H1 (cell line): ENCODE measurements around the gene TNNT3. TPM values are rescaled to one million over a fixed set of nuclear protein-coding genes. Genes with fewer than 3 reads are reported as not detected.

Experiments used
- CTCF ChIA-PET: fragments of 300-600 bp; sonication (Branson Sonifier 250); formaldehyde crosslinking; loops from one replicate; lab custom pipeline; 2021; ENCODE audit not compliant: partially characterized antibody; lab: Charles Lee
- POLR2A ChIA-PET: fragments of 300-600 bp; sonication (Branson Sonifier 250); formaldehyde crosslinking; loops from one replicate; lab custom pipeline; 2021; ENCODE audit warnings: inconsistent platforms; ENCODE audit not compliant: partially characterized antibody; lab: Charles Lee
- DNase-seq, 2 experiments: peaks; one replicate each; pipeline versions ENCODE4 v3.0.0 to v3.0.0-alpha.2; 2010 to 2022; ENCODE audit warnings: low spot score in 2 of 2, low read depth in 1 of 2, mixed read lengths in 1 of 2
- FAIRE-seq: peaks from 2 replicates; lab custom pipeline; 2011; peaks lifted over from hg19 to GRCh38; lab: Jason Lieb, UNC
- H2AFZ ChIP-seq: 2 replicates; pipeline ENCODE4 v1.8.1; 2012; ENCODE audit warnings: low read length, inconsistent platforms
- H2AK5ac ChIP-seq: 2 replicates; pipeline ENCODE4 v1.6.1; 2013; ENCODE audit warnings: low read depth, low read length
- H2BK120ac ChIP-seq: replicated peaks from 2 replicates; pipeline ENCODE3; 2013; ENCODE audit warnings: low read depth, low read length, inconsistent platforms
- H2BK12ac ChIP-seq: 2 replicates; pipeline ENCODE4 v1.6.1; 2013; ENCODE audit warnings: low read depth, low read length
- H2BK15ac ChIP-seq: 2 replicates; pipeline ENCODE4 v1.6.1; 2013; ENCODE audit warnings: low read length
- H2BK20ac ChIP-seq: 2 replicates; pipeline ENCODE4 v1.6.1; 2013; ENCODE audit warnings: low read length
- H2BK5ac ChIP-seq: 2 replicates; pipeline ENCODE4 v1.6.1; 2013; ENCODE audit warnings: low read depth, low read length
- H3K14ac ChIP-seq: 2 replicates; pipeline ENCODE4 v1.6.1; 2013; ENCODE audit warnings: inconsistent platforms; ENCODE audit not compliant: insufficient read length
- H3K18ac ChIP-seq: 2 replicates; pipeline ENCODE4 v1.6.1; 2013; ENCODE audit warnings: low read length; ENCODE audit errors: extremely low read depth
- H3K23ac ChIP-seq: 2 replicates; pipeline ENCODE4 v1.6.1; 2013; ENCODE audit warnings: inconsistent platforms; ENCODE audit not compliant: insufficient read length
- H3K23me2 ChIP-seq: 2 replicates; pipeline ENCODE4 v1.6.1; 2013; ENCODE audit warnings: low read depth, low read length
- H3K27ac ChIP-seq: 2 replicates; pipeline ENCODE4 v1.6.1; 2011; ENCODE audit warnings: low read depth, low read length, inconsistent platforms
- H3K27me3 ChIP-seq, 4 experiments: replicated peaks in 1 of 4; 1 replicate in 1 of 4; 2 replicates in 3 of 4; pipeline versions ENCODE4 v1.6.1 to v1.8.1; 2011 to 2013; ENCODE audit warnings: low read length in 3 of 4, mild to moderate bottlenecking in 3 of 4, inconsistent platforms in 2 of 4, mixed read lengths in 2 of 4, moderate library complexity in 1 of 4; ENCODE audit not compliant: control insufficient read depth in 3 of 4, insufficient read depth in 3 of 4; ENCODE audit errors: extremely low read depth in 1 of 4
- H3K36me3 ChIP-seq, 4 experiments: 2 replicates each; pipeline versions ENCODE4 v1.6.1 to v1.8.1; 2011 to 2013; ENCODE audit warnings: mild to moderate bottlenecking in 4 of 4, low read length in 3 of 4, moderate library complexity in 2 of 4, control low read depth in 1 of 4, inconsistent platforms in 1 of 4; ENCODE audit not compliant: insufficient read depth in 4 of 4, control insufficient read depth in 2 of 4
- H3K4ac ChIP-seq: replicated peaks from 2 replicates; pipeline ENCODE3; 2013; ENCODE audit warnings: low read length, low read depth, mixed read lengths, inconsistent platforms; ENCODE audit not compliant: insufficient read length
- H3K4me1 ChIP-seq, 4 experiments: replicated peaks in 1 of 4; 1 replicate in 1 of 4; 2 replicates in 3 of 4; pipeline versions ENCODE4 v1.6.1 to v1.8.1; 2011 to 2013; ENCODE audit warnings: low read length in 3 of 4, inconsistent platforms in 2 of 4, mixed read lengths in 1 of 4; ENCODE audit not compliant: insufficient read depth in 4 of 4, control insufficient read depth in 3 of 4
- H3K4me2 ChIP-seq, 2 experiments: 2 replicates each; pipeline versions ENCODE4 v1.6.1 to v1.8.1; 2011 to 2013; ENCODE audit warnings: low read depth in 2 of 2, low read length in 2 of 2, control low read depth in 1 of 2, inconsistent platforms in 1 of 2, mild to moderate bottlenecking in 1 of 2; ENCODE audit not compliant: insufficient read depth in 1 of 2
- H3K4me3 ChIP-seq, 4 experiments: fragments of 200-600, 300-600 bp in 1 of 4; sonication (generic), shearing (Covaris generic), sonication (Bioruptor Twin) in 1 of 4; 2 replicates each; pipeline versions ENCODE4 v1.5.1 to v1.8.1; 2011 to 2016; ENCODE audit warnings: low read length in 4 of 4, low read depth in 3 of 4, control low read depth in 2 of 4, inconsistent platforms in 2 of 4, mild to moderate bottlenecking in 2 of 4, mixed read lengths in 1 of 4, moderate library complexity in 1 of 4; ENCODE audit not compliant: insufficient read depth in 2 of 4; ENCODE audit errors: extremely low read depth in 1 of 4
- H3K56ac ChIP-seq: replicated peaks from 2 replicates; pipeline ENCODE3; 2013; ENCODE audit warnings: low read depth, mild to moderate bottlenecking, mixed read lengths, low read length, inconsistent platforms; ENCODE audit not compliant: insufficient read length
- H3K79me1 ChIP-seq: 2 replicates; pipeline ENCODE4 v1.6.1; 2013; ENCODE audit warnings: low read depth, low read length, control low read depth
- H3K79me2 ChIP-seq, 2 experiments: 2 replicates each; pipeline versions ENCODE4 v1.6.1 to v1.8.1; 2012 to 2013; ENCODE audit warnings: low read length in 2 of 2, mild to moderate bottlenecking in 2 of 2, inconsistent platforms in 1 of 2; ENCODE audit not compliant: insufficient read depth in 2 of 2, control insufficient read depth in 1 of 2
- H3K9ac ChIP-seq, 4 experiments: replicated peaks in 1 of 4; 1 replicate in 1 of 4; 2 replicates in 3 of 4; pipeline versions ENCODE4 v1.6.1 to v1.8.1; 2011 to 2013; ENCODE audit warnings: low read depth in 3 of 4, low read length in 3 of 4, control low read depth in 2 of 4, mild to moderate bottlenecking in 2 of 4, moderate library complexity in 2 of 4, inconsistent platforms in 1 of 4; ENCODE audit errors: extremely low read depth in 1 of 4
- H3K9me3 ChIP-seq, 2 experiments: 2 replicates each; pipeline versions ENCODE4 v1.6.1 to v1.8.1; 2012 to 2013; ENCODE audit warnings: mild to moderate bottlenecking in 2 of 2, moderate library complexity in 2 of 2, control low read depth in 1 of 2, inconsistent platforms in 1 of 2, low read depth in 1 of 2, low read length in 1 of 2, mixed read lengths in 1 of 2; ENCODE audit not compliant: insufficient read depth in 2 of 2
- H4K20me1 ChIP-seq, 2 experiments: replicated peaks in 1 of 2; 2 replicates each; pipeline versions ENCODE3 to v1.8.1; 2011 to 2013; ENCODE audit warnings: inconsistent platforms in 2 of 2, low read length in 2 of 2, mild to moderate bottlenecking in 1 of 2; ENCODE audit not compliant: insufficient read depth in 2 of 2, control insufficient read depth in 1 of 2
- H4K5ac ChIP-seq: 2 replicates; pipeline ENCODE4 v1.6.1; 2013; ENCODE audit warnings: low read length, low read depth, mixed read lengths, inconsistent platforms; ENCODE audit not compliant: insufficient read length
- H4K8ac ChIP-seq: 2 replicates; pipeline ENCODE4 v1.8.0; 2013; ENCODE audit warnings: mild to moderate bottlenecking, moderate library complexity, low read length, inconsistent platforms; ENCODE audit not compliant: insufficient read depth; ENCODE audit errors: extremely low read depth
- H4K91ac ChIP-seq: replicated peaks from 2 replicates; pipeline ENCODE3; 2013; ENCODE audit warnings: low read length, mixed read lengths, inconsistent platforms; ENCODE audit not compliant: insufficient read length
- ASH2L ChIP-seq: fragments of 200-600, 300-600 bp; sonication (generic); IDR thresholded peaks from one replicate; pipeline ENCODE4 v1.7.1; 2017; ENCODE audit warnings: low read length
- FOSL1 ChIP-seq: IDR thresholded peaks from 2 replicates; pipeline ENCODE4 v1.6.1; 2011; ENCODE audit warnings: mild to moderate bottlenecking, low read depth, low read length, moderate library complexity; ENCODE audit not compliant: insufficient read depth
- HDAC6 ChIP-seq: IDR thresholded peaks from one replicate; pipeline ENCODE4 v1.7.1; 2012; ENCODE audit warnings: low read depth, mild to moderate bottlenecking, inconsistent platforms, low read length, moderate library complexity
- JUN ChIP-seq: IDR thresholded peaks from 2 replicates; pipeline ENCODE4 v1.6.1; 2011; ENCODE audit warnings: low read depth, mild to moderate bottlenecking, improper control_type of control experiment, low read length
- MAFK ChIP-seq: IDR thresholded peaks from 2 replicates; pipeline ENCODE4 v1.6.1; 2012; ENCODE audit warnings: low read depth, mild to moderate bottlenecking, improper control_type of control experiment, low read length
- MAX ChIP-seq: IDR thresholded peaks from 2 replicates; pipeline ENCODE4 v1.6.1; 2012; ENCODE audit warnings: inconsistent platforms
- PHF8 ChIP-seq: fragments of 200-600 bp; sonication (generic); conservative IDR thresholded peaks from 2 replicates; pipeline ENCODE4 v1.7.1; 2012; ENCODE audit warnings: low read depth, mild to moderate bottlenecking, inconsistent platforms, low read length, moderate library complexity
- POLR2A ChIP-seq, 2 experiments: IDR thresholded peaks; 1 replicate in 1 of 2; 2 replicates in 1 of 2; pipeline ENCODE4 v1.6.1; 2011; ENCODE audit warnings: low read depth in 2 of 2, low read length in 2 of 2, mild to moderate bottlenecking in 2 of 2; ENCODE audit errors: control extremely low read depth in 1 of 2
- SAP30 ChIP-seq: fragments of 300-600 bp; sonication (generic); IDR thresholded peaks from 2 replicates; pipeline ENCODE4 v1.7.1; 2012; ENCODE audit warnings: low read length, moderate library complexity, mild to moderate bottlenecking, inconsistent platforms; ENCODE audit not compliant: insufficient read depth, insufficient replicate concordance
- TAF1 ChIP-seq: IDR thresholded peaks from 2 replicates; pipeline ENCODE4 v1.6.1; 2011; ENCODE audit warnings: mild to moderate bottlenecking, low read depth, low read length
- TAF7 ChIP-seq: optimal IDR thresholded peaks from 2 replicates; pipeline ENCODE3; 2011; ENCODE audit warnings: low read depth, mild to moderate bottlenecking, inconsistent platforms, low read length, moderate library complexity, borderline replicate concordance
- TBP ChIP-seq: IDR thresholded peaks from 2 replicates; pipeline ENCODE4 v1.6.1; 2011; ENCODE audit warnings: low read depth, low read length, improper control_type of control experiment
- WGBS, 2 experiments: shearing (Covaris generic) in 1 of 2; methylation state at CpG; one replicate each; pipeline versions ENCODE4 v1.1.6 to v1.1.7; 2013 to 2015; ENCODE audit warnings: low lambda C conversion rate in 2 of 2, mixed read lengths in 2 of 2, inconsistent platforms in 1 of 2, low coverage in 1 of 2, missing lambda C conversion rate in 1 of 2; ENCODE audit not compliant: insufficient replicate concordance in 2 of 2, insufficient coverage in 1 of 2, insufficient read length in 1 of 2; ENCODE audit errors: extremely low coverage in 1 of 2, missing lambda C conversion rate in 1 of 2; 5-methylcytosine and 5-hydroxymethylcytosine counted together
- polyA plus RNA-seq, 7 experiments: library from polyadenylated mRNA; depleted of rRNA in 3 of 7; stranded (reverse) in 5 of 7; unstranded in 2 of 7; fragments of >200 nt in 5 of 7; fragments of 200-250 nt in 2 of 7; gene quantifications; 1 replicate in 5 of 7; 2 replicates in 1 of 7; 4 replicates in 1 of 7; pipeline versions ENCODE4 v1.2.1 to v1.2.3, GENCODE V29; 2011 to 2013; ENCODE audit warnings: missing spikeins in 2 of 7, mixed read lengths in 2 of 7
- total RNA-seq: library from RNA; stranded (reverse); fragmentation: NEBNext Ultra II Directional; extraction: Animal tissue kit (Norgen Biotek cat#: 25700); gene quantifications from 2 replicates; pipeline ENCODE4 v1.2.1, GENCODE V29; 2021

The TNNT3 gene
- total and polyA plus RNA-seq, 2 of the 8 experiments (the other 6 are each of a cell fraction or from before 2014, with no cell fraction given): not detected

- Histone ChIP-seq H3K23me2 (peaks cover 6% of the 10 kb centered on the region; the same call in 1 of the 2 replicates), H3K14ac (no peak overlapping the region), H3K79me1 (no peaks in the 10 kb centered on the region), H3K4me3 (no peak overlapping the region), H3K79me2 (no peaks in the 10 kb centered on the region), H2AK5ac (no peak overlapping the region), H3K27me3 (no peaks in the 10 kb centered on the region), H4K8ac (no peak overlapping the region; the same call in none of the 2 replicates), H4K20me1 (no peaks in the 10 kb centered on the region), H3K56ac (no peak overlapping the region), H2BK12ac (peak overlapping the region; percentile 50; the same call in 1 of the 2 replicates), H2BK5ac (no peak overlapping the region), H3K18ac (no peak overlapping the region), H2BK120ac (no peak overlapping the region), H4K5ac (no peak overlapping the region), H3K27ac (no peak overlapping the region), H2BK20ac (no peak overlapping the region), H3K23ac (no peak overlapping the region), H3K4me1 (peaks cover 0 to 3% (median 0%) of the 10 kb centered on the region in 4 experiments; a peak in 1 of 7 replicates), H3K9me3 (no peaks in the 10 kb centered on the region), H2BK15ac (0 out of 2 replicates have a peak overlapping the region, but pooled peaks have one; percentile 61), H3K4me2 (no peak overlapping the region), H3K4ac (no peak overlapping the region), H4K91ac (no peak overlapping the region), H3K9ac (no peak overlapping the region), H2AFZ (no peak overlapping the region), H3K36me3 (no peaks in the 10 kb centered on the region)
- 83% methylated on average over 30 of the region's 34 CpGs; no CpG with 5 or more reads in 1 of the 2 experiments for WGBS, 2 experiments
- DNase-seq (peak in 1 of 2 experiments; percentile 49), FAIRE-seq (no peak)
- POLR2A ChIA-PET: no interaction called here
- CTCF ChIA-PET: interaction anchor here (1.6 to 3.1 kb wide), 8 partner anchors 15 to 214 kb away, joined by 3 to 16 read pairs (median 5); partner anchors contain the start of gene TNNT3
- TF ChIP-seq TBP: no peak
- no peak for TF ChIP-seq PHF8
- TF ChIP-seq JUN: no peak
- TF ChIP-seq TAF7: no peak
- no peak for TF ChIP-seq FOSL1
- no peak for TF ChIP-seq MAX
- TF ChIP-seq TAF1: no peak
- no peak for TF ChIP-seq SAP30
- no peak for TF ChIP-seq MAFK
- TF ChIP-seq HDAC6: no peak
- no peak for TF ChIP-seq ASH2L
- no peak for TF ChIP-seq POLR2A (IDR thresholded peaks at IDR 0.05; ENCODE audit: control extremely low read depth in 1 of 2, low read depth in 2 of 2, low read length in 2 of 2)
Measured at GRCh38 chr11:1936781-1937615, 17.5 kb downstream of the TNNT3 start.
